GM12865 (cell line): ENCODE data around the gene ASPSCR1.

Experiments
- DNase-seq: peaks from one replicate; pipeline ENCODE4 v3.0.0; 2010; ENCODE audit warnings: low read depth
- H3K4me3 ChIP-seq: 2 replicates; pipeline ENCODE4 v1.5.1; 2011; ENCODE audit warnings: mild to moderate bottlenecking, low read depth, low read length, control low read depth
- CTCF ChIP-seq: IDR thresholded peaks from 2 replicates; pipeline ENCODE4 v1.5.1; 2011; ENCODE audit warnings: low read length, control low read depth, low read depth, inconsistent platforms; ENCODE audit not compliant: insufficient read depth; ENCODE audit errors: missing control alignments

ASPSCR1 gene

GRCh38 chr17:81986606-81987005, 9.2 kb downstream of the ASPSCR1 start:
- no peak overlapping the region for H3K4me3 ChIP-seq
- no peak for TF ChIP-seq CTCF
- DNase-seq, result no peak

- TF ChIP-seq CTCF, result no peak
- DNase-seq, result no peak
- H3K4me3 ChIP-seq, result no peak overlapping the region
These were observed 9.8 kb downstream of the ASPSCR1 start for GRCh38 chr17:81987161-81987770.

- DNase-seq, result no peak
- TF ChIP-seq CTCF, result no peak
- no peak overlapping the region for H3K4me3 ChIP-seq
These were observed 13.6 kb downstream of the ASPSCR1 start for GRCh38 chr17:81990836-81991683.

GRCh38 chr17:81991684-81992305, 14.4 kb downstream of the ASPSCR1 start:
- TF ChIP-seq CTCF, result no peak
- no peak overlapping the region for H3K4me3 ChIP-seq
- no peak for DNase-seq

- no peak for TF ChIP-seq CTCF
- H3K4me3 ChIP-seq, result no peak overlapping the region
- no peak for DNase-seq
These were observed 15.1 kb downstream of the ASPSCR1 start for GRCh38 chr17:81992306-81993102.

GRCh38 chr17:81993729-81994592, 16.5 kb downstream of the ASPSCR1 start:
- DNase-seq, result no peak
- TF ChIP-seq CTCF, result no peak
- no peak overlapping the region for H3K4me3 ChIP-seq
